Naive thymus-derived CD4-positive, alpha-beta T cell (primary cell): Measurements from ENCODE around the gene SC5D. TPM values are rescaled to one million over a fixed set of nuclear protein-coding genes. Genes with fewer than 3 reads are reported as not detected.

Source experiments
- ATAC-seq: fragments of 150-1000 bp; cut with Tn5 transposase; 2 replicates; pipeline ENCODE4 v1.10.0; 2021; ENCODE audit warnings: mild to moderate bottlenecking, moderate library complexity
- CTCF ChIA-PET: fragments of 350-600 bp; sonication (Branson Sonifier 250); formaldehyde crosslinking; loops from one replicate; lab custom pipeline; 2021; ENCODE audit warnings: antibody characterized with exemption; lab: Charles Lee
- POLR2A ChIA-PET: fragments of 350-600 bp; sonication (Branson Sonifier 250); formaldehyde crosslinking; loops from one replicate; lab custom pipeline; 2021; ENCODE audit warnings: antibody characterized with exemption, inconsistent platforms; lab: Charles Lee
- DNase-seq, 9 donors: peaks; one replicate each; pipeline versions ENCODE4 v3.0.0 to v3.0.0-alpha.2; 2020 to 2022; ENCODE audit warnings: mixed read lengths in 1 of 9
- H3K27ac ChIP-seq: one replicate; pipeline ENCODE4 v1.7.0; 2013; ENCODE audit warnings: mild to moderate bottlenecking, low read depth, low read length, moderate library complexity
- H3K27me3 ChIP-seq, 2 donors: one replicate each; pipeline ENCODE4 v1.7.0; 2013; ENCODE audit warnings: low read length in 2 of 2, mild to moderate bottlenecking in 2 of 2, moderate library complexity in 2 of 2; ENCODE audit not compliant: control insufficient read depth in 2 of 2, insufficient read depth in 2 of 2
- H3K36me3 ChIP-seq, 3 experiments: 1 replicate in 2 of 3; 2 replicates in 1 of 3; pipeline ENCODE4 v1.7.0; 2013; ENCODE audit warnings: low read length in 3 of 3, mild to moderate bottlenecking in 3 of 3, moderate library complexity in 1 of 3; ENCODE audit not compliant: insufficient read depth in 3 of 3, control insufficient read depth in 2 of 3
- H3K4me1 ChIP-seq, 2 donors: one replicate each; pipeline ENCODE4 v1.7.0; 2013; ENCODE audit warnings: low read length in 2 of 2, mild to moderate bottlenecking in 2 of 2, moderate library complexity in 1 of 2; ENCODE audit not compliant: control insufficient read depth in 2 of 2, insufficient read depth in 2 of 2
- H3K4me3 ChIP-seq: 2 replicates; pipeline ENCODE4 v1.7.0; 2013; ENCODE audit warnings: mild to moderate bottlenecking, low read length
- H3K9me3 ChIP-seq, 3 experiments: 1 replicate in 2 of 3; 2 replicates in 1 of 3; pipeline ENCODE4 v1.7.0; 2013; ENCODE audit warnings: low read length in 3 of 3; ENCODE audit not compliant: control insufficient read depth in 2 of 3
- H3K27ac Mint-ChIP-seq, 9 donors: one replicate each; pipeline ENCODE4 v1.8.0; 2020 to 2022; ENCODE audit warnings: mixed read lengths in 9 of 9, mild to moderate bottlenecking in 8 of 9, moderate library complexity in 5 of 9, inconsistent platforms in 2 of 9
- H3K27me3 Mint-ChIP-seq, 5 donors: one replicate each; pipeline ENCODE4 v1.8.0; 2021 to 2022; ENCODE audit warnings: mixed read lengths in 5 of 5, mild to moderate bottlenecking in 1 of 5
- H3K36me3 Mint-ChIP-seq, 5 donors: one replicate each; pipeline ENCODE4 v1.8.0; 2020 to 2022; ENCODE audit warnings: mixed read lengths in 5 of 5, mild to moderate bottlenecking in 3 of 5, inconsistent platforms in 1 of 5
- H3K4me1 Mint-ChIP-seq, 7 donors: one replicate each; pipeline ENCODE4 v1.8.0; 2020 to 2022; ENCODE audit warnings: mixed read lengths in 7 of 7, mild to moderate bottlenecking in 3 of 7, inconsistent platforms in 1 of 7
- H3K4me3 Mint-ChIP-seq, 10 donors: one replicate each; pipeline ENCODE4 v1.8.0; 2020 to 2022; ENCODE audit warnings: mild to moderate bottlenecking in 10 of 10, mixed read lengths in 10 of 10, moderate library complexity in 6 of 10, inconsistent platforms in 2 of 10
- H3K9me3 Mint-ChIP-seq, 11 donors: one replicate each; pipeline ENCODE4 v1.8.0; 2020 to 2022; ENCODE audit warnings: mixed read lengths in 11 of 11, mild to moderate bottlenecking in 4 of 11, inconsistent platforms in 1 of 11, moderate library complexity in 1 of 11
- intact Hi-C, 2 donors: fragments of 100-400 bp; cut with micrococcal nuclease; formaldehyde crosslinking; loops; one replicate each; pipeline ENCODE4 v1.15.1; 2023
- polyA plus RNA-seq, 2 donors: library from polyadenylated mRNA; unstranded; fragments of 300-500 nt; fragmentation: Illumina TruSeq; gene quantifications; one replicate each; pipeline ENCODE4 v1.2.3, GENCODE V29; 2021
- total RNA-seq, 6 experiments: library from RNA in 5 of 6; stranded (reverse) in 5 of 6; gene quantifications; 1 replicate in 5 of 6; 2 replicates in 1 of 6; pipeline ENCODE4 v1.2.3 and lab custom pipeline; 2021 to 2026

The SC5D gene
- total and polyA plus RNA-seq, 7 experiments from 2014 or later: 7.9 to 48.7 (median 21.8) TPM

DNA sequence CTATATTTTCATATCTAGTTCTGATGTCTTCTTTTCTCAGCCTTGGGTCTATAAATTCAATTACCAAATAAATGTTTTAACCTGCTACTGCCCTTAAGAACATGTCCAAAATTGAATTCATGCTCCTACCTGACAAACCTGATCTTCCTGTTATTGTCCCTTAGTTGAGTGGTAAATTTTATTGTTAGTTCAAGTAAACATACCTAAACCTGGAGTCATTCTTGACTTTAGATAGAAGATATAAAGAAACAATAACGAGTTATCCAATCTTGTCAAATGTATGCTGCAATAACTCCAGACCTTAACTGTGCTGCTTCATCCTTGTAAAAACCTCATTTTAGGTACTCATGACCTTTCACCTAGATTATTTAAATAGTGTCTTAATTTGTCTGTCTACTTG is 34.6 kb upstream of the SC5D start:
- peaks cover 0 to 13% (median 5%) of the 10 kb centered on the region in 11 donors for H3K9me3 Mint-ChIP-seq
- no peak for ATAC-seq
- H3K27ac Mint-ChIP-seq: no peak overlapping the region
- CTCF ChIA-PET: interaction anchor here (0.9 kb wide), 1 partner anchor 13 kb away, joined by 3 read pairs; no protein-coding TSS in a partner anchor
- H3K4me1 Mint-ChIP-seq: no peaks in the 10 kb centered on the region
- no peaks in the 10 kb centered on the region for H3K4me1 ChIP-seq
- no peak overlapping the region for H3K4me3 Mint-ChIP-seq
- no peak overlapping the region for H3K4me3 ChIP-seq
- H3K36me3 Mint-ChIP-seq: peaks cover 0 to 3% (median 2%) of the 10 kb centered on the region in 5 donors
- POLR2A ChIA-PET: no interaction called here
- intact Hi-C loops: no loop called here
- no peak for DNase-seq
- no peaks in the 10 kb centered on the region for H3K9me3 ChIP-seq
- no peaks in the 10 kb centered on the region for H3K36me3 ChIP-seq
- H3K27ac ChIP-seq: no peak overlapping the region
- H3K27me3 ChIP-seq: no peaks in the 10 kb centered on the region
- H3K27me3 Mint-ChIP-seq: peaks cover 0 to 73% (median 16%) of the 10 kb centered on the region in 5 donors

DNA sequence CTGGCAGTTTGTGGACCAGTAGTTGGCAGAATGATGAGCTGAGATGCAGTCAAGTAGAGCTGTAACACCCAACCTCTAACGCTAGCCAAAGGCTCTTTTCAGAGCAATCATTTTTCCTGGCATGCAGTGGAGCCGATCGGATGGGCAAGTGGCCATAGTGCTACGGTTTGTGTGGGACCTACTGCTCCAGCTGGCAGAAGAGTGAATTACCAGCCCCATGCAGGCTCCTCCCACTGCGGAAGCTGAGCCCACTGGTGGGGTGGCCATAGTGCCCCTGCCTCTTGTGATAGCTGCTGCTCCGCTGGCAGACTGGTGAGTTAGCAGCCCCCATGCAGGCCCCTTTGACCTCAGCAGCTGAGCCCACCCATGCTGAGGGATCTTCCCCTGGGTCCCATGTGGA is 27.0 kb upstream of the SC5D start:
- POLR2A ChIA-PET: interaction anchor here (0.8 kb wide), 1 partner anchor 220 kb away, joined by 3 read pairs; no protein-coding TSS in a partner anchor

DNA sequence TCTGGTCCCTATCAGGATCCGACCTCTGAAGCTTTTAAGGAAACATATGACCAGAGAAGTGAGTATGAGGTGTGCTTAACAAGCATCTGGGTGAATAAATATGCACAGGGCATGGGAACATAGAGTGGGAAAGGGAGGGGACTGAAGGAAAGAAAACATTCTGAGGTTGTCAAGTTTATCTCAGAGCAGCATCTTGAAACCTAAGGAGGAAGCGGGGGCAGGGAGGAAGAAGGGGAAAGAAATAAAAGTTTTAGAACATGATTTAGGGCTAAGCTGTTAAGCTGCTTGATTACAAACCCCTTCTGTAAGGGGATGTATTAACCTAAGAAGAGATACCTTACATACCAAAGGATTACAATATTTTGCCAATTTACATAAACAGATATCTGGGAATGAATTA is 24.0 kb upstream of the SC5D start:
- H3K27me3 Mint-ChIP-seq: peaks cover 6 to 75% (median 50%) of the 10 kb centered on the region in 5 donors
- CTCF ChIA-PET: interaction anchor here (0.8 kb wide), 1 partner anchor 24 kb away, joined by 4 read pairs; the partner anchor contains the start of gene SC5D
- no peak overlapping the region for H3K4me3 Mint-ChIP-seq
- peaks cover 0 to under 1% (median 0%) of the 10 kb centered on the region in 5 donors for H3K36me3 Mint-ChIP-seq
- no peaks in the 10 kb centered on the region for H3K9me3 ChIP-seq
- DNase-seq (no peak), ATAC-seq (no peak)
- no peaks in the 10 kb centered on the region for H3K4me1 ChIP-seq
- peaks cover 0 to 4% (median 0%) of the 10 kb centered on the region in 11 donors for H3K9me3 Mint-ChIP-seq
- peaks cover 4 to 20% (median 10%) of the 10 kb centered on the region in 7 donors for H3K4me1 Mint-ChIP-seq
- no peaks in the 10 kb centered on the region for H3K36me3 ChIP-seq
- no peaks in the 10 kb centered on the region for H3K27me3 ChIP-seq
- H3K27ac Mint-ChIP-seq: peak overlapping the region in 1 of 9 donors; percentile 23
- no peak overlapping the region for H3K27ac ChIP-seq
- POLR2A ChIA-PET: no interaction called here
- no peak overlapping the region for H3K4me3 ChIP-seq
- intact Hi-C loops: no loop called here

More for the DNA sequence above, 27.0 kb upstream of the SC5D start:
- Mint-ChIP-seq H3K4me1 (peaks cover 0 to 8% (median 4%) of the 10 kb centered on the region in 7 donors), H3K9me3 (peaks cover 0 to 14% (median 8%) of the 10 kb centered on the region in 11 donors), H3K27me3 (peaks cover 6 to 81% (median 65%) of the 10 kb centered on the region in 5 donors), H3K27ac (no peak overlapping the region), H3K36me3 (peaks cover 0 to 9% (median 6%) of the 10 kb centered on the region in 5 donors), H3K4me3 (no peak overlapping the region)
- DNase-seq (no peak), ATAC-seq (no peak)
- no peaks in the 10 kb centered on the region for H3K9me3 ChIP-seq
- no peaks in the 10 kb centered on the region for H3K27me3 ChIP-seq
- H3K4me3 ChIP-seq: no peak overlapping the region
- intact Hi-C loops: no loop called here
- CTCF ChIA-PET: interaction anchor here (1.3 kb wide), 1 partner anchor 10 kb away, joined by 4 read pairs; no protein-coding TSS in a partner anchor
- H3K27ac ChIP-seq: no peak overlapping the region
- H3K36me3 ChIP-seq: no peaks in the 10 kb centered on the region
- H3K4me1 ChIP-seq: no peaks in the 10 kb centered on the region

DNA sequence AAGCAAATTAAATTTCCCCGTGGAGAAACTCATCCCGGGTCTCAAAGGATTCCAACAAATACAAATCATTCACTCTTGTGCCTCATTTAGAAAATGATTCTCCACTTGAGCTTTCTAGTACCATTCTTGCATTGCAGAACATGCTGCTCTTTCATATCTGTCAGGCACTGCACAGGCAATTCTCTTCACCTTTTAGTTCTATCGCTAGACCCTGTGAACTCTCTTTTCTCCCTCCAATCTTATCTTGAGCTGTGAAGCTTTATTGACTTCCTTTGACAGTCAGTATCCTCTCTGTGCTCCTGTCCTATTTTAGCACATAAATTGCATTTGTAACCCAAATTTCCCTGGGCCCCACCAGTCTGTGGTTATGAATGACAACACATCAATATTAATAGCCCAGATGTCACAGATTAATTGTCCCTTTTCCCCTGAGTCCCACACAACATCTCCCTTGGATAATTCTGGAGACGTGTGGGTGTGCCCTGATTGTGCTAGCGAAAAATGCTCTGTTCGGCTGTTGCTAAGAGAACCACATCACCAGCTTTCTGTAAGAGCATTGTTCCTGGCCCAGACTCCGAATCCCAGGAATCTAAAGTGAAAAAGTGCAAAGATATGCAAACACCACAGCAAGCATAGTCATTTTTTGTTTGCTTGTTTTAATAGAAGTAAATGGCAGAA is 22.4 kb upstream of the SC5D start:
- Mint-ChIP-seq H3K4me3 (no peak overlapping the region), H3K27ac (no peak overlapping the region), H3K4me1 (peaks cover 4 to 20% (median 11%) of the 10 kb centered on the region in 7 donors), H3K9me3 (peaks cover 0 to 2% (median 0%) of the 10 kb centered on the region in 11 donors), H3K36me3 (no peaks in the 10 kb centered on the region), H3K27me3 (peaks cover 6 to 71% (median 47%) of the 10 kb centered on the region in 5 donors)
- H3K36me3 ChIP-seq: no peaks in the 10 kb centered on the region
- H3K4me1 ChIP-seq: no peaks in the 10 kb centered on the region
- H3K4me3 ChIP-seq: no peak overlapping the region
- POLR2A ChIA-PET: no interaction called here
- ATAC-seq: no peak
- intact Hi-C loops: no loop called here
- H3K27ac ChIP-seq: no peak overlapping the region
- CTCF ChIA-PET: no interaction called here
- H3K9me3 ChIP-seq: no peaks in the 10 kb centered on the region
- DNase-seq: no peak
- H3K27me3 ChIP-seq: no peaks in the 10 kb centered on the region

DNA sequence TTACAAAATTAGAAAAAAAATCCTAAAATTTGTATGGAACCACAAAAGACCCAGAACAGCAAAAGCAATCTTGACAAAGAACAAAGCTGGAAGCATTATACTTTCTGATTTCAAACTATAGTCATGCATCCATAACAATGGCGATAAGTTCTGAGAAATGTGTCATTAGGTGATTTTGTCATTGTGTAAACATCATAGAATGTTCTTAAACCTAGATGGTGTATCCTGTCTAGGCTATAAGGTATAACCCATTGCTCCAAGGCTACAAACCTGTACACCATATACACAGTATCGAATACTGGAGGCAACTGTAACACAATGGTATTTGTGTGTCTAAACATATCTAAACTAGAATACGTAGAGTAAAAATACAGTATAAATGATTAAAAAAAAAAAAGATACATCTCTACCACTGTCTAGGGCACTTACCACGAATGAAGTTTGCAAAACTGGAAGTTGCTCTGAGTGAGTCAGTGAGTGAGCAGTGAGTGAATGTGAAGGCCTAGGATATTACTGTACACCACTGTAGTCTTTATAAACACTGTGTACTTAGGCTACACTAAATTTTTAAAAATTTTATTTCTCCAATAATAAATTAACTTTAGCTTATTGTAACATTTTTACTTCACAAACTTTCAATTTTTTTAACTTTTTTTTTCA is 18.1 kb upstream of the SC5D start:
- Histone ChIP-seq H3K9me3 (no peaks in the 10 kb centered on the region), H3K4me1 (no peaks in the 10 kb centered on the region), H3K27me3 (no peaks in the 10 kb centered on the region), H3K27ac (no peak overlapping the region), H3K4me3 (no peak overlapping the region), H3K36me3 (no peaks in the 10 kb centered on the region)
- peaks cover 0 to 67% (median 16%) of the 10 kb centered on the region in 5 donors for H3K27me3 Mint-ChIP-seq
- ATAC-seq (no peak), DNase-seq (no peak)
- H3K4me1 Mint-ChIP-seq: peaks cover 0 to 12% (median 6%) of the 10 kb centered on the region in 7 donors
- peaks cover 0 to 15% (median 7%) of the 10 kb centered on the region in 11 donors for H3K9me3 Mint-ChIP-seq
- intact Hi-C loops: no loop called here
- H3K36me3 Mint-ChIP-seq: peaks cover 0 to 2% (median 0%) of the 10 kb centered on the region in 5 donors
- POLR2A ChIA-PET: no interaction called here
- CTCF ChIA-PET: no interaction called here
- no peak overlapping the region for H3K27ac Mint-ChIP-seq
- no peak overlapping the region for H3K4me3 Mint-ChIP-seq

DNA sequence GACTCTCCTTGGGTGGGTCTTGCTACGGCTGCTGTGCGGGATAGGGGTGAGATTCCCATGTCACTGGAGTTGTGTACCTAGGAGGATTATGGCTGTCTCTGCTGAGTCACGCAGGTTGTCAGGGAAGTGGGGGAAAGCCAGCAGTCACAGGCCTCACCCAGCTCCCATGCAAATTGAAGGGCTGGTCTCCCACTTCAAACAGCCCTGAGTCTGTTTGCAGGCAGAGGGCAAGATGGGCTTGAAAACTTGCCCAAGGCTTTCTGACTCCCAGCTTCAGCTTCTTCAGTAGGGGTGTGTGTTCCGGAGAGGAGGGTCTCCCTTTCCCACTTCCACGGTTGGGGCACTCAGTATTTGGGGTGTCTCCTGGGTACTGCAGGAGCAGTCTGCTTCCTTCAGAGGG is 10.9 kb upstream of the SC5D start:
- ChIA-PET POLR2A (no interaction called here), CTCF (no interaction called here)
- ATAC-seq: no peak
- no peak for DNase-seq
- no peak overlapping the region for H3K4me3 ChIP-seq
- no peaks in the 10 kb centered on the region for H3K36me3 ChIP-seq
- Mint-ChIP-seq H3K4me1 (peaks cover 0 to 3% (median 0%) of the 10 kb centered on the region in 7 donors), H3K36me3 (peaks cover 0 to 9% (median 4%) of the 10 kb centered on the region in 5 donors), H3K27ac (no peak overlapping the region), H3K4me3 (no peak overlapping the region), H3K9me3 (peaks cover 0 to 20% (median 7%) of the 10 kb centered on the region in 11 donors), H3K27me3 (peaks cover 18 to 61% (median 19%) of the 10 kb centered on the region in 5 donors)
- H3K4me1 ChIP-seq: no peaks in the 10 kb centered on the region
- H3K9me3 ChIP-seq: no peaks in the 10 kb centered on the region
- no peaks in the 10 kb centered on the region for H3K27me3 ChIP-seq
- intact Hi-C loops: no loop called here
- H3K27ac ChIP-seq: no peak overlapping the region
